Measurements from ENCODE around the gene AGR2. TPM values are rescaled to one million over a fixed set of nuclear protein-coding genes. Genes with fewer than 3 reads are reported as not detected.

Gene AGR2
- total and polyA plus RNA-seq, 10 of the 15 experiments (the other 5 are each of a cell fraction or from before 2014, with no cell fraction given) = 0.67 TPM; not detected in 9

DNA sequence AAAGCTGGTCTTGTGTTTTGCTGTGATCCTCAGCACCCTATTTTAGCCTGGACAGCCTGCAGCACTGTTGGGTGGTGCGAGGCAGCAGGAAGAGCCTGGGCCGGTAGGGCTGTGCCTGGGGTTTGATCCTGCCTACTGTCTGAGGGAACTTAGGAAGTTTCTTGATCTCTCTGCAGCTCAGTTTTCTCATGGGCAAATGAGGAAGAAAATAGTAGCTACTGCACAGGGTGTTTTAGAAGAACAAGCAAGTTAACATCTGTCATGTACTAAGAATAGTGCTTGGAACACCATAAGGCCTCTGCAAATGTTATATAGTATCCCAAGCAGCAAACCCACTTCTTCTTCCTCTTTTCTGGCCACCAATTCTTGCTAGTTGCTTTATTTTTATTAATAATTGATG is 12.0 kb upstream of the AGR2 start:
- Histone ChIP-seq H3K9ac (ENCODE audit: control insufficient read depth, insufficient read depth, low read length) (no peak overlapping the region), H3K27me3 (replicated peaks in 1 of 2; ENCODE audit: control insufficient read depth in 2 of 2, insufficient read depth in 2 of 2, low read length in 1 of 2) (no peaks in the 10 kb centered on the region), H3K36me3 (ENCODE audit: control insufficient read depth in 2 of 2, insufficient read depth in 2 of 2, low read length in 1 of 2) (no peaks in the 10 kb centered on the region), H3K4me3 (no peak overlapping the region), H3K9me3 (replicated peaks; ENCODE audit: control insufficient read depth, insufficient read depth, low read length) (no peaks in the 10 kb centered on the region), H3K4me1 (ENCODE audit: control insufficient read depth, insufficient read depth, low read length) (no peaks in the 10 kb centered on the region), H3K4me2 (ENCODE audit: control insufficient read depth, insufficient read depth) (no peak overlapping the region), H2AFZ (ENCODE audit: control insufficient read depth, low read depth, low read length) (no peak overlapping the region), H3K79me2 (ENCODE audit: control insufficient read depth, insufficient read depth, low read length) (no peaks in the 10 kb centered on the region), H3K27ac (ENCODE audit: control insufficient read depth, insufficient read depth) (no peak overlapping the region), H4K20me1 (ENCODE audit: control insufficient read depth, insufficient read depth) (no peaks in the 10 kb centered on the region)
- ChIA-PET POLR2A (no interaction called here), RAD21 (ENCODE audit: unreplicated experiment) (no interaction called here), SMC1A (ENCODE audit: uncharacterized antibody, unreplicated experiment) (no interaction called here), CTCF (interaction anchor here (1.0 to 1.3 kb wide), 2 partner anchors 14 to 16 kb away, joined by 3 to 4 read pairs; no protein-coding TSS in a partner anchor)
- FAIRE-seq = no peak
- BruUV-seq (replicated peaks) = no TSS peak
- WGBS (ENCODE audit: insufficient coverage, insufficient replicate concordance, low lambda C conversion rate, missing lambda C conversion rate) = 37% methylated on average over 2 of the region's 2 CpGs
- TF ChIP-seq MYB (IDR thresholded peaks at IDR 0.05; ENCODE audit: borderline replicate concordance, low read depth, low read length) (no peak), ZNF274 (IDR thresholded peaks at IDR 0.05; ENCODE audit: insufficient read depth, insufficient read length) (no peak), KAT2A (conservative IDR thresholded peaks at IDR 0.05; ENCODE audit: control insufficient read depth, low read depth, low read length) (no peak), NFYA (IDR thresholded peaks at IDR 0.05; ENCODE audit: borderline replicate concordance, low read depth, low read length) (no peak), LARP7 (IDR thresholded peaks at IDR 0.05) (no peak), BMI1 (IDR thresholded peaks at IDR 0.05; ENCODE audit: borderline replicate concordance) (no peak), POLR2A (IDR thresholded peaks at IDR 0.05; ENCODE audit: low read depth, low read length) (no peak), CEBPB (IDR thresholded peaks at IDR 0.05; ENCODE audit: borderline replicate concordance in 1 of 2, low read depth in 2 of 2, low read length in 2 of 2) (no peak), POLR2AphosphoS2 (IDR thresholded peaks at IDR 0.05; ENCODE audit: low read depth, low read length) (no peak), PKNOX1 (IDR thresholded peaks at IDR 0.05) (no peak), NR2C2 (IDR thresholded peaks at IDR 0.05; ENCODE audit: borderline replicate concordance, control insufficient read depth, insufficient read length, low read depth) (no peak), NBN (IDR thresholded peaks at IDR 0.05) (no peak), ATF3 (IDR thresholded peaks at IDR 0.05; ENCODE audit: borderline replicate concordance, extremely low read depth, low read depth, low read length) (no peak), FOXM1 (IDR thresholded peaks at IDR 0.05; ENCODE audit: low read depth, low read length) (no peak), ASH2L (IDR thresholded peaks at IDR 0.05; ENCODE audit: borderline replicate concordance, low read depth) (no peak)
- TF ChIP-seq, protein P1, sequence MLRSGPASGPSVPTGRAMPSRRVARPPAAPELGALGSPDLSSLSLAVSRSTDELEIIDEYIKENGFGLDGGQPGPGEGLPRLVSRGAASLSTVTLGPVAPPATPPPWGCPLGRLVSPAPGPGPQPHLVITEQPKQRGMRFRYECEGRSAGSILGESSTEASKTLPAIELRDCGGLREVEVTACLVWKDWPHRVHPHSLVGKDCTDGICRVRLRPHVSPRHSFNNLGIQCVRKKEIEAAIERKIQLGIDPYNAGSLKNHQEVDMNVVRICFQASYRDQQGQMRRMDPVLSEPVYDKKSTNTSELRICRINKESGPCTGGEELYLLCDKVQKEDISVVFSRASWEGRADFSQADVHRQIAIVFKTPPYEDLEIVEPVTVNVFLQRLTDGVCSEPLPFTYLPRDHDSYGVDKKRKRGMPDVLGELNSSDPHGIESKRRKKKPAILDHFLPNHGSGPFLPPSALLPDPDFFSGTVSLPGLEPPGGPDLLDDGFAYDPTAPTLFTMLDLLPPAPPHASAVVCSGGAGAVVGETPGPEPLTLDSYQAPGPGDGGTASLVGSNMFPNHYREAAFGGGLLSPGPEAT (IDR thresholded peaks at IDR 0.05; ENCODE audit: low read depth) = no peak
- TF ChIP-seq, protein P2, sequence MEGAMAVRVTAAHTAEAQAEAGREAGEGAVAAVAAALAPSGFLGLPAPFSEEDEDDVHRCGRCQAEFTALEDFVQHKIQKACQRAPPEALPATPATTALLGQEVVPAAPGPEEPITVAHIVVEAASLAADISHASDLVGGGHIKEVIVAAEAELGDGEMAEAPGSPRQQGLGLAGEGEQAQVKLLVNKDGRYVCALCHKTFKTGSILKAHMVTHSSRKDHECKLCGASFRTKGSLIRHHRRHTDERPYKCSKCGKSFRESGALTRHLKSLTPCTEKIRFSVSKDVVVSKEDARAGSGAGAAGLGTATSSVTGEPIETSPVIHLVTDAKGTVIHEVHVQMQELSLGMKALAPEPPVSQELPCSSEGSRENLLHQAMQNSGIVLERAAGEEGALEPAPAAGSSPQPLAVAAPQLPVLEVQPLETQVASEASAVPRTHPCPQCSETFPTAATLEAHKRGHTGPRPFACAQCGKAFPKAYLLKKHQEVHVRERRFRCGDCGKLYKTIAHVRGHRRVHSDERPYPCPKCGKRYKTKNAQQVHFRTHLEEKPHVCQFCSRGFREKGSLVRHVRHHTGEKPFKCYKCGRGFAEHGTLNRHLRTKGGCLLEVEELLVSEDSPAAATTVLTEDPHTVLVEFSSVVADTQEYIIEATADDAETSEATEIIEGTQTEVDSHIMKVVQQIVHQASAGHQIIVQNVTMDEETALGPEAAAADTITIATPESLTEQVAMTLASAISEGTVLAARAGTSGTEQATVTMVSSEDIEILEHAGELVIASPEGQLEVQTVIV (IDR thresholded peaks at IDR 0.05; ENCODE audit: borderline replicate concordance, partially characterized antibody) = no peak
- TF ChIP-seq, protein P3, sequence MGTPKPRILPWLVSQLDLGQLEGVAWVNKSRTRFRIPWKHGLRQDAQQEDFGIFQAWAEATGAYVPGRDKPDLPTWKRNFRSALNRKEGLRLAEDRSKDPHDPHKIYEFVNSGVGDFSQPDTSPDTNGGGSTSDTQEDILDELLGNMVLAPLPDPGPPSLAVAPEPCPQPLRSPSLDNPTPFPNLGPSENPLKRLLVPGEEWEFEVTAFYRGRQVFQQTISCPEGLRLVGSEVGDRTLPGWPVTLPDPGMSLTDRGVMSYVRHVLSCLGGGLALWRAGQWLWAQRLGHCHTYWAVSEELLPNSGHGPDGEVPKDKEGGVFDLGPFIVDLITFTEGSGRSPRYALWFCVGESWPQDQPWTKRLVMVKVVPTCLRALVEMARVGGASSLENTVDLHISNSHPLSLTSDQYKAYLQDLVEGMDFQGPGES (IDR thresholded peaks at IDR 0.05) = no peak
- DNase-seq (ENCODE audit: low read depth, low spot score) = no peak
- intact Hi-C loops (cut with micrococcal nuclease; ENCODE audit: unreplicated experiment) = no loop called here
- no peak for ATAC-seq
- in situ Hi-C loops (cut with MboI) = no loop called here

Data from GM12878 (cell line).